ENCODE results near the gene OR10J4. TPM values are rescaled to one million over a fixed set of nuclear protein-coding genes. Genes with fewer than 3 reads are reported as not detected.

Gene OR10J4
- polyA plus RNA-seq (2013, experiment 1 of 2), result not detected
- not detected for polyA plus RNA-seq (2013, experiment 2 of 2)

GRCh38 chr1:159431904-159432303, at the start of gene OR10J4:
Gene OR10J4 (plus strand): TSS chr1:159432204.
- no peak within 1 kb of the TSS for H3K4ac ChIP-seq (ENCODE audit: low read depth, low read length)
- no peak within 1 kb of the TSS for H4K8ac ChIP-seq (ENCODE audit: low read depth, low read length)
- no peaks in the 10 kb centered on the region for H3K4me1 ChIP-seq (ENCODE audit: control insufficient read depth, low read depth, low read length)
- H3K79me2 ChIP-seq (ENCODE audit: control insufficient read depth, insufficient read depth, low read length), result no peaks in the 10 kb centered on the region
- H3K56ac ChIP-seq (ENCODE audit: low read length), result no peak within 1 kb of the TSS
- no peak within 1 kb of the TSS for H3K18ac ChIP-seq (ENCODE audit: low read length)
- no peaks in the 10 kb centered on the region for H3K27me3 ChIP-seq (ENCODE audit: insufficient read depth, low read length, poor library complexity)
- no peak within 1 kb of the TSS for H4K5ac ChIP-seq (ENCODE audit: low read length)
- H2BK15ac ChIP-seq (replicated peaks; ENCODE audit: low read depth), result no peak within 1 kb of the TSS
- no peaks in the 10 kb centered on the region for H3K79me1 ChIP-seq (ENCODE audit: low read length)
- H3K36me3 ChIP-seq (ENCODE audit: control insufficient read depth, insufficient read depth, low read length), result no peaks in the 10 kb centered on the region
- no peak within 1 kb of the TSS for H3K9ac ChIP-seq (ENCODE audit: low read length)
- no peak within 1 kb of the TSS for H2BK120ac ChIP-seq (ENCODE audit: low read depth, low read length)
- no peak within 1 kb of the TSS for H3K27ac ChIP-seq (ENCODE audit: low read depth, low read length)
- H3K4me2 ChIP-seq (ENCODE audit: low read length), result no peak within 1 kb of the TSS
- H2AK5ac ChIP-seq (ENCODE audit: low read length), result no peak within 1 kb of the TSS
- no peak within 1 kb of the TSS for H3K23ac ChIP-seq (ENCODE audit: low read length)
- DNase-seq, result no peak
- no peak within 1 kb of the TSS for H2BK5ac ChIP-seq (ENCODE audit: low read length)
- WGBS (ENCODE audit: extremely low coverage, insufficient coverage, low lambda C conversion rate), result no CpG with 5 or more reads among the region's 1 CpG
- H3K4me3 ChIP-seq (ENCODE audit: low read length), result no peak within 1 kb of the TSS

- Histone ChIP-seq H3K9ac (ENCODE audit: low read length) (no peak overlapping the region), H3K27me3 (ENCODE audit: insufficient read depth, low read length, poor library complexity) (no peaks in the 10 kb centered on the region), H3K23ac (ENCODE audit: low read length) (no peak overlapping the region), H2AK5ac (ENCODE audit: low read length) (no peak overlapping the region), H3K56ac (ENCODE audit: low read length) (no peak overlapping the region), H3K4ac (ENCODE audit: low read depth, low read length) (no peak overlapping the region), H2BK15ac (replicated peaks; ENCODE audit: low read depth) (no peak overlapping the region), H2BK120ac (ENCODE audit: low read depth, low read length) (no peak overlapping the region), H3K4me3 (ENCODE audit: low read length) (no peak overlapping the region), H3K4me1 (ENCODE audit: control insufficient read depth, low read depth, low read length) (no peaks in the 10 kb centered on the region), H4K8ac (ENCODE audit: low read depth, low read length) (no peak overlapping the region), H3K27ac (ENCODE audit: low read depth, low read length) (no peak overlapping the region), H3K79me2 (ENCODE audit: control insufficient read depth, insufficient read depth, low read length) (no peaks in the 10 kb centered on the region), H2BK5ac (ENCODE audit: low read length) (no peak overlapping the region), H3K36me3 (ENCODE audit: control insufficient read depth, insufficient read depth, low read length) (no peaks in the 10 kb centered on the region), H3K4me2 (ENCODE audit: low read length) (no peak overlapping the region), H3K79me1 (ENCODE audit: low read length) (no peaks in the 10 kb centered on the region), H4K5ac (ENCODE audit: low read length) (no peak overlapping the region), H3K18ac (ENCODE audit: low read length) (no peak overlapping the region)
- DNase-seq, result no peak
- WGBS (ENCODE audit: extremely low coverage, insufficient coverage, low lambda C conversion rate), result no CpG with 5 or more reads among the region's 2 CpGs
Observed at GRCh38 chr1:159406821-159407220, 25.2 kb upstream of the OR10J4 start.

GRCh38 chr1:159408862-159409400, 23.1 kb upstream of the OR10J4 start:
- Histone ChIP-seq H3K4ac (ENCODE audit: low read depth, low read length) (no peak overlapping the region), H3K4me1 (ENCODE audit: control insufficient read depth, low read depth, low read length) (no peaks in the 10 kb centered on the region), H3K79me2 (ENCODE audit: control insufficient read depth, insufficient read depth, low read length) (no peaks in the 10 kb centered on the region), H3K56ac (ENCODE audit: low read length) (no peak overlapping the region), H3K23ac (ENCODE audit: low read length) (no peak overlapping the region), H2BK120ac (ENCODE audit: low read depth, low read length) (no peak overlapping the region), H3K79me1 (ENCODE audit: low read length) (no peaks in the 10 kb centered on the region), H3K4me2 (ENCODE audit: low read length) (no peak overlapping the region), H2AK5ac (ENCODE audit: low read length) (no peak overlapping the region), H3K4me3 (ENCODE audit: low read length) (no peak overlapping the region), H4K5ac (ENCODE audit: low read length) (no peak overlapping the region), H3K18ac (ENCODE audit: low read length) (no peak overlapping the region), H2BK5ac (ENCODE audit: low read length) (no peak overlapping the region), H3K27ac (ENCODE audit: low read depth, low read length) (no peak overlapping the region), H4K8ac (ENCODE audit: low read depth, low read length) (no peak overlapping the region), H3K27me3 (ENCODE audit: insufficient read depth, low read length, poor library complexity) (no peaks in the 10 kb centered on the region), H3K9ac (ENCODE audit: low read length) (no peak overlapping the region), H2BK15ac (replicated peaks; ENCODE audit: low read depth) (no peak overlapping the region), H3K36me3 (ENCODE audit: control insufficient read depth, insufficient read depth, low read length) (no peaks in the 10 kb centered on the region)
- no CpG with 5 or more reads among the region's 6 CpGs for WGBS (ENCODE audit: extremely low coverage, insufficient coverage, low lambda C conversion rate)
- DNase-seq, result peak; percentile 37

- Histone ChIP-seq H3K4me3 (ENCODE audit: low read length) (no peak overlapping the region), H3K4me1 (ENCODE audit: control insufficient read depth, low read depth, low read length) (no peaks in the 10 kb centered on the region), H3K27ac (ENCODE audit: low read depth, low read length) (no peak overlapping the region), H2BK120ac (ENCODE audit: low read depth, low read length) (no peak overlapping the region), H3K36me3 (ENCODE audit: control insufficient read depth, insufficient read depth, low read length) (no peaks in the 10 kb centered on the region), H3K27me3 (ENCODE audit: insufficient read depth, low read length, poor library complexity) (no peaks in the 10 kb centered on the region), H3K79me2 (ENCODE audit: control insufficient read depth, insufficient read depth, low read length) (no peaks in the 10 kb centered on the region), H3K4me2 (ENCODE audit: low read length) (no peak overlapping the region), H3K56ac (ENCODE audit: low read length) (no peak overlapping the region), H3K4ac (ENCODE audit: low read depth, low read length) (no peak overlapping the region), H4K8ac (ENCODE audit: low read depth, low read length) (no peak overlapping the region), H2BK5ac (ENCODE audit: low read length) (no peak overlapping the region), H3K23ac (ENCODE audit: low read length) (no peak overlapping the region), H3K79me1 (ENCODE audit: low read length) (no peaks in the 10 kb centered on the region), H2AK5ac (ENCODE audit: low read length) (no peak overlapping the region), H3K9ac (ENCODE audit: low read length) (no peak overlapping the region), H4K5ac (ENCODE audit: low read length) (no peak overlapping the region), H3K18ac (ENCODE audit: low read length) (no peak overlapping the region), H2BK15ac (replicated peaks; ENCODE audit: low read depth) (no peak overlapping the region)
- peak; percentile 42 for DNase-seq
- no CpG with 5 or more reads among the region's 8 CpGs for WGBS (ENCODE audit: extremely low coverage, insufficient coverage, low lambda C conversion rate)
Observed at GRCh38 chr1:159421821-159422220, 10.2 kb upstream of the OR10J4 start.

GRCh38 chr1:159428536-159428935, 3.5 kb upstream of the OR10J4 start:
- no peak overlapping the region for H3K4ac ChIP-seq (ENCODE audit: low read depth, low read length)
- H3K23ac ChIP-seq (ENCODE audit: low read length), result no peak overlapping the region
- H3K56ac ChIP-seq (ENCODE audit: low read length), result no peak overlapping the region
- H3K18ac ChIP-seq (ENCODE audit: low read length), result no peak overlapping the region
- no CpG with 5 or more reads among the region's 3 CpGs for WGBS (ENCODE audit: extremely low coverage, insufficient coverage, low lambda C conversion rate)
- H3K36me3 ChIP-seq (ENCODE audit: control insufficient read depth, insufficient read depth, low read length), result no peaks in the 10 kb centered on the region
- no peak overlapping the region for H4K5ac ChIP-seq (ENCODE audit: low read length)
- no peak overlapping the region for H3K9ac ChIP-seq (ENCODE audit: low read length)
- H2AK5ac ChIP-seq (ENCODE audit: low read length), result no peak overlapping the region
- no peaks in the 10 kb centered on the region for H3K4me1 ChIP-seq (ENCODE audit: control insufficient read depth, low read depth, low read length)
- H2BK120ac ChIP-seq (ENCODE audit: low read depth, low read length), result no peak overlapping the region
- no peak for DNase-seq
- no peaks in the 10 kb centered on the region for H3K27me3 ChIP-seq (ENCODE audit: insufficient read depth, low read length, poor library complexity)
- no peak overlapping the region for H2BK5ac ChIP-seq (ENCODE audit: low read length)
- H3K4me3 ChIP-seq (ENCODE audit: low read length), result no peak overlapping the region
- no peak overlapping the region for H4K8ac ChIP-seq (ENCODE audit: low read depth, low read length)
- H3K79me2 ChIP-seq (ENCODE audit: control insufficient read depth, insufficient read depth, low read length), result no peaks in the 10 kb centered on the region
- H3K79me1 ChIP-seq (ENCODE audit: low read length), result no peaks in the 10 kb centered on the region
- no peak overlapping the region for H3K4me2 ChIP-seq (ENCODE audit: low read length)
- H3K27ac ChIP-seq (ENCODE audit: low read depth, low read length), result no peak overlapping the region
- H2BK15ac ChIP-seq (replicated peaks; ENCODE audit: low read depth), result no peak overlapping the region
